Measurements from ENCODE around the gene GALNT10.

DNA sequence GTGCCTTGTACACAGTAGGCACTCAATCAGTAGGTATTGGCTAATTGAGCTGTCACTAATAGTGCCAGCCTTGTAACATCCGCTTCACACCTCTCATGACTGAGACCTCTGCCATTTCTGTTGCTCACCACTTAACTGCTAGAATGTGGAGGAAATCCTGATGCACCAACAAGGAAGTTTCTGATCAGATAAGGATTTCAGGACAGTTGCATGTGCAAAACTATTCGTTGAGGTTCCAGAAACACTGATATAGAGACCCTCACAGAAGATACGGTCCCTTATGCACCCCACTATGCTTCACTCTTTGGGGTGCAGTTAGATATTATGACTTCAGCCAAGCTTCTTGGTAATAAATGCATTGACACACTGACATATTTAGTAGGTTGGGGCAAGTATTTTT lies 266.0 kb downstream of the GALNT10 start:
- TF ChIP-seq, protein P1, sequence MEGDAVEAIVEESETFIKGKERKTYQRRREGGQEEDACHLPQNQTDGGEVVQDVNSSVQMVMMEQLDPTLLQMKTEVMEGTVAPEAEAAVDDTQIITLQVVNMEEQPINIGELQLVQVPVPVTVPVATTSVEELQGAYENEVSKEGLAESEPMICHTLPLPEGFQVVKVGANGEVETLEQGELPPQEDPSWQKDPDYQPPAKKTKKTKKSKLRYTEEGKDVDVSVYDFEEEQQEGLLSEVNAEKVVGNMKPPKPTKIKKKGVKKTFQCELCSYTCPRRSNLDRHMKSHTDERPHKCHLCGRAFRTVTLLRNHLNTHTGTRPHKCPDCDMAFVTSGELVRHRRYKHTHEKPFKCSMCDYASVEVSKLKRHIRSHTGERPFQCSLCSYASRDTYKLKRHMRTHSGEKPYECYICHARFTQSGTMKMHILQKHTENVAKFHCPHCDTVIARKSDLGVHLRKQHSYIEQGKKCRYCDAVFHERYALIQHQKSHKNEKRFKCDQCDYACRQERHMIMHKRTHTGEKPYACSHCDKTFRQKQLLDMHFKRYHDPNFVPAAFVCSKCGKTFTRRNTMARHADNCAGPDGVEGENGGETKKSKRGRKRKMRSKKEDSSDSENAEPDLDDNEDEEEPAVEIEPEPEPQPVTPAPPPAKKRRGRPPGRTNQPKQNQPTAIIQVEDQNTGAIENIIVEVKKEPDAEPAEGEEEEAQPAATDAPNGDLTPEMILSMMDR (IDR thresholded peaks at IDR 0.05), result no peak
- TF ChIP-seq POLR2AphosphoS5 (IDR thresholded peaks at IDR 0.05) (no peak), POLR2A (IDR thresholded peaks at IDR 0.05; ENCODE audit: low read depth) (no peak)

Measured in esophagus muscularis mucosa (tissue), 3 donors.